Measurements from ENCODE around the gene PLXNA4.

DNA sequence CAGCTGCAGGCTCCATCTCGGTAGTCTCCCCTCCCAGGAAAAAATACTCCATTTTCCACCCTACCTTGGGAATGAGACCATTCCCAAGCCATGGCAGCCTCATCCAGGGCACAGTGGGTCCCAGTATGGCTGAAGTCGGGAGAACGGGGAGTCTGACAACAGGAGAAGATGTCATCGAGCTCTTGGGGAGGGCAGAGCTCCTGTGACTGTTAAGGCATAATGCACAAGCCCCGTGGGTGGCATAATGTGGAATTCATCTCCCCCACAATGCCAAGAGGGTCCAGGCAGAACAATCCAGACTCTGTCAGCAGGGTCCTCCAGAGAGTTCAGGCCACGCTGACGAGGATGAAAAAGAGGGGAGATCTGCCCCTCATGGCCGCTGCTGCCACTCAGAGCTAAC is 279.4 kb downstream of the PLXNA4 start:
- no peak for TF ChIP-seq CTCF (IDR thresholded peaks at IDR 0.05)
- no peak for TF ChIP-seq SP1 (CRISPR knock-in tag; conservative IDR thresholded peaks at IDR 0.05)
- no peak for TF ChIP-seq GTF2I (CRISPR knock-in tag; conservative IDR thresholded peaks at IDR 0.05)
- TF ChIP-seq MAX (CRISPR knock-in tag; IDR thresholded peaks at IDR 0.05), result no peak
- TF ChIP-seq ESRRA (CRISPR knock-in tag; IDR thresholded peaks at IDR 0.05; ENCODE audit: borderline replicate concordance), result no peak
- TF ChIP-seq FOXK1 (CRISPR knock-in tag; IDR thresholded peaks at IDR 0.05), result no peak
- TF ChIP-seq, protein P1, sequence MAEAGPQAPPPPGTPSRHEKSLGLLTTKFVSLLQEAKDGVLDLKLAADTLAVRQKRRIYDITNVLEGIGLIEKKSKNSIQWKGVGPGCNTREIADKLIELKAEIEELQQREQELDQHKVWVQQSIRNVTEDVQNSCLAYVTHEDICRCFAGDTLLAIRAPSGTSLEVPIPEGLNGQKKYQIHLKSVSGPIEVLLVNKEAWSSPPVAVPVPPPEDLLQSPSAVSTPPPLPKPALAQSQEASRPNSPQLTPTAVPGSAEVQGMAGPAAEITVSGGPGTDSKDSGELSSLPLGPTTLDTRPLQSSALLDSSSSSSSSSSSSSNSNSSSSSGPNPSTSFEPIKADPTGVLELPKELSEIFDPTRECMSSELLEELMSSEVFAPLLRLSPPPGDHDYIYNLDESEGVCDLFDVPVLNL (CRISPR knock-in tag; IDR thresholded peaks at IDR 0.05; ENCODE audit: borderline replicate concordance, low read depth), result no peak
- TF ChIP-seq, protein P2, sequence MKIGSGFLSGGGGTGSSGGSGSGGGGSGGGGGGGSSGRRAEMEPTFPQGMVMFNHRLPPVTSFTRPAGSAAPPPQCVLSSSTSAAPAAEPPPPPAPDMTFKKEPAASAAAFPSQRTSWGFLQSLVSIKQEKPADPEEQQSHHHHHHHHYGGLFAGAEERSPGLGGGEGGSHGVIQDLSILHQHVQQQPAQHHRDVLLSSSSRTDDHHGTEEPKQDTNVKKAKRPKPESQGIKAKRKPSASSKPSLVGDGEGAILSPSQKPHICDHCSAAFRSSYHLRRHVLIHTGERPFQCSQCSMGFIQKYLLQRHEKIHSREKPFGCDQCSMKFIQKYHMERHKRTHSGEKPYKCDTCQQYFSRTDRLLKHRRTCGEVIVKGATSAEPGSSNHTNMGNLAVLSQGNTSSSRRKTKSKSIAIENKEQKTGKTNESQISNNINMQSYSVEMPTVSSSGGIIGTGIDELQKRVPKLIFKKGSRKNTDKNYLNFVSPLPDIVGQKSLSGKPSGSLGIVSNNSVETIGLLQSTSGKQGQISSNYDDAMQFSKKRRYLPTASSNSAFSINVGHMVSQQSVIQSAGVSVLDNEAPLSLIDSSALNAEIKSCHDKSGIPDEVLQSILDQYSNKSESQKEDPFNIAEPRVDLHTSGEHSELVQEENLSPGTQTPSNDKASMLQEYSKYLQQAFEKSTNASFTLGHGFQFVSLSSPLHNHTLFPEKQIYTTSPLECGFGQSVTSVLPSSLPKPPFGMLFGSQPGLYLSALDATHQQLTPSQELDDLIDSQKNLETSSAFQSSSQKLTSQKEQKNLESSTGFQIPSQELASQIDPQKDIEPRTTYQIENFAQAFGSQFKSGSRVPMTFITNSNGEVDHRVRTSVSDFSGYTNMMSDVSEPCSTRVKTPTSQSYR (CRISPR knock-in tag; IDR thresholded peaks at IDR 0.05), result no peak
- no peak for TF ChIP-seq ATF3 (CRISPR knock-in tag; conservative IDR thresholded peaks at IDR 0.05)

Data from WTC11 (cell line).